Measurements from ENCODE around the gene LPP. TPM values are rescaled to one million over a fixed set of nuclear protein-coding genes. Genes with fewer than 3 reads are reported as not detected.

Gene LPP
- total RNA-seq, 4 donors from 2014 or later, result 45.9 to 81.1 (median 63.0) TPM

DNA sequence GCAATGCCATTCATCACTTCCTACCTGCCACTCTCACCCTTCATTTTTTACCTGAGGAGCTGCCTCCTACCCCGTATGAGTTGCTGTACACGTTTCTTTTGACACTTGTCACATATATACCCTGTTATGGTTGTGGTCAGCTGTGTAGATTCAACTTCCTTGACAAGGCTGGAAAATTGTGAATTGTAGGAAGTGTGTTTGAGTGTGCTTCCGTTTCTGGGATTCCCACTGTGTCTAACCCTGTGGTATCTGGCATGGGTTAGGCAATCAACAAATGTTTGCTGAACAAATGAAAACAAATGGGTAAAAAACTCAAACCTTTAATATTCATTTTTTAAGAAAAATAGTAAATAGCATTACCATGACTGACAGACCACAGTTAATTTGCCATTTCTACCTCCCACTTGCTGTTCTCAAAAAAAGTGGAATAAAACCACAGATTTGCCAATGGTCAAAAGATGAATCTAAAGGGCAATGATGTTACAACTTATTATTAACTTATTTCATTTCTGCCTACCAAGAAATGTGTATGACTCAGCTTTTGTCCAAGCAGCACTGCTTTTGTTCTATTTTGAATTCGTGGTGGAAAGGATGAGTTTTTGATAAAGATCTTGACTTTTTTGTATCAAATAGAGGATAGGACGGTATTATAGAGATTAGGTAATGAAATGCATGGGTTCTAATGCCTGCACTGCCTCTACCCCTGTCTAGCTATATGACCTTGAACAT, 404.6 kb downstream of the LPP start:
- TF ChIP-seq, protein P1, sequence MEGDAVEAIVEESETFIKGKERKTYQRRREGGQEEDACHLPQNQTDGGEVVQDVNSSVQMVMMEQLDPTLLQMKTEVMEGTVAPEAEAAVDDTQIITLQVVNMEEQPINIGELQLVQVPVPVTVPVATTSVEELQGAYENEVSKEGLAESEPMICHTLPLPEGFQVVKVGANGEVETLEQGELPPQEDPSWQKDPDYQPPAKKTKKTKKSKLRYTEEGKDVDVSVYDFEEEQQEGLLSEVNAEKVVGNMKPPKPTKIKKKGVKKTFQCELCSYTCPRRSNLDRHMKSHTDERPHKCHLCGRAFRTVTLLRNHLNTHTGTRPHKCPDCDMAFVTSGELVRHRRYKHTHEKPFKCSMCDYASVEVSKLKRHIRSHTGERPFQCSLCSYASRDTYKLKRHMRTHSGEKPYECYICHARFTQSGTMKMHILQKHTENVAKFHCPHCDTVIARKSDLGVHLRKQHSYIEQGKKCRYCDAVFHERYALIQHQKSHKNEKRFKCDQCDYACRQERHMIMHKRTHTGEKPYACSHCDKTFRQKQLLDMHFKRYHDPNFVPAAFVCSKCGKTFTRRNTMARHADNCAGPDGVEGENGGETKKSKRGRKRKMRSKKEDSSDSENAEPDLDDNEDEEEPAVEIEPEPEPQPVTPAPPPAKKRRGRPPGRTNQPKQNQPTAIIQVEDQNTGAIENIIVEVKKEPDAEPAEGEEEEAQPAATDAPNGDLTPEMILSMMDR (IDR thresholded peaks at IDR 0.05), result no peak
- no peak for TF ChIP-seq POLR2A (IDR thresholded peaks at IDR 0.05)
- 72 to 74% methylated on average over 5 of the region's 5 CpGs for WGBS, 2 donors
- H3K4me3 ChIP-seq (ENCODE audit: low read depth, poor library complexity, severe bottlenecking), result no peak overlapping the region
- no peak for DNase-seq (ENCODE audit: low spot score in 2 of 2)
- intact Hi-C loops (cut with DNase I; ENCODE audit: low total_unique reads), result no loop called here

DNA sequence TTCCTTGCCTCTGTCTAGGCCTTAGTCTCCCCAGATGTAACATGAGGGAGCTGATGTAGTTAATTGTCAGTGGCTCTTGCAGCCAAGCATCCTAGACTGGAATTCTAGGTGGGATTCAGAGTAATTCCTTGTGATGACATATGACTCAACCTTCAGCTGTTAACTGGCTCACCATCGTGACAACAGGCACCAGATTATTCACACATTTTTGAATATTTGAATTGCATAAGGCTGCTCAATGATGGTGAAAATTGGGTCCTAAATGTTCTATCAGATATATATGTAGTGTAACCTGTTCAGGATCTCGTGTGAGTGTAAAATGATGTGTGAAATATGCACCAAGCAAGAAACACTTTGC, 405.1 kb downstream of the LPP start:
- TF ChIP-seq, protein P1 (IDR thresholded peaks at IDR 0.05), result no peak
- TF ChIP-seq POLR2A (IDR thresholded peaks at IDR 0.05), result no peak
- H3K4me3 ChIP-seq (ENCODE audit: low read depth, poor library complexity, severe bottlenecking), result no peak overlapping the region
- intact Hi-C loops (cut with DNase I; ENCODE audit: low total_unique reads), result no loop called here
- WGBS, 2 donors, result 74 to 79% methylated on average over 2 of the region's 2 CpGs
- DNase-seq (ENCODE audit: low spot score in 2 of 2), result no peak

DNA sequence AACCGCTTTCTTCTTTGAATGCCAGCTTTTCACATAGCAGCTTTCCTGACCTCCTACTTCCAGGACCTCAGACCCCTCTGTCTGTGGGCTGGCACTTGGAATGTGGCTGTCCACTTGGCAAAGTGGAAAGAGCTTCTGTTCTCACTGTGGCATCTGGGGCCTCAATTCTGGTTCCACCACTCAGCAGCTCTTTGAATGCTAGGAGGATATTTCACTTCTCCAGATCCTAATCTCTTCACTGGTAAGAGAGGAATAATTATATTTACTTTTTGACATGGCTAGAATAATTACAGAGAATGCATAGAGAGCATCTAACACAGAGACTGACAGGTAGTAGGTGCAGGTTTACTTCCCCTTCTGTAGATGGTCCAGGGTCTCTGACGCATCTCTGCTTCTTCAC, 405.9 kb downstream of the LPP start:
- DNase-seq (ENCODE audit: low spot score in 2 of 2), result no peak
- TF ChIP-seq POLR2A (IDR thresholded peaks at IDR 0.05), result no peak
- TF ChIP-seq, protein P1 (IDR thresholded peaks at IDR 0.05), result no peak
- 97 to 99% methylated on average over 2 of the region's 2 CpGs for WGBS, 2 donors
- intact Hi-C loops (cut with DNase I; ENCODE audit: low total_unique reads), result no loop called here
- H3K4me3 ChIP-seq (ENCODE audit: low read depth, poor library complexity, severe bottlenecking), result no peak overlapping the region

DNA sequence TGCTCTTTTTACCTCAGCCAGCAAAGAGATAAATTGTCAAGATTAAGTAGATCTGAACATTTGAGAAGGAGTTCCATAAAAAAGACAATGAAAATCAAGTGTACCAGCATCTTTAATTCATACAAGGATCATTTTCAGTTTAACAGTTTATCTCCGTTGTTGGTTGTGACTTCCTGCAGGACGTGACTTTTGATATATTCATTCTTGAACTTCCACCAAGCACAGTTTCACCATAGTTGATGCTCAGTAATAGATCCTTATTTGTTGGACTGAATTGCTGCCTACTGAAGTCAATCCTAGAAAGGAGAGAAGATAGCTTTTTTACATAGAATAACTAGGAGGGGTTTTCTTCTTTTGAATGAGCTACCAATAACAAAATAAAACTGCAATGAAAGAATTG, 408.2 kb downstream of the LPP start:
- whole genome bisulfite sequencing, 2 donors, result 68 to 73% methylated on average over 2 of the region's 2 CpGs
- TF ChIP-seq POLR2A (IDR thresholded peaks at IDR 0.05), result no peak
- TF ChIP-seq, protein P1 (IDR thresholded peaks at IDR 0.05), result no peak
- no peak overlapping the region for H3K4me3 ChIP-seq (ENCODE audit: low read depth, poor library complexity, severe bottlenecking)
- no peak for DNase-seq (ENCODE audit: low spot score in 2 of 2)
- intact Hi-C loops (cut with DNase I; ENCODE audit: low total_unique reads), result no loop called here

DNA sequence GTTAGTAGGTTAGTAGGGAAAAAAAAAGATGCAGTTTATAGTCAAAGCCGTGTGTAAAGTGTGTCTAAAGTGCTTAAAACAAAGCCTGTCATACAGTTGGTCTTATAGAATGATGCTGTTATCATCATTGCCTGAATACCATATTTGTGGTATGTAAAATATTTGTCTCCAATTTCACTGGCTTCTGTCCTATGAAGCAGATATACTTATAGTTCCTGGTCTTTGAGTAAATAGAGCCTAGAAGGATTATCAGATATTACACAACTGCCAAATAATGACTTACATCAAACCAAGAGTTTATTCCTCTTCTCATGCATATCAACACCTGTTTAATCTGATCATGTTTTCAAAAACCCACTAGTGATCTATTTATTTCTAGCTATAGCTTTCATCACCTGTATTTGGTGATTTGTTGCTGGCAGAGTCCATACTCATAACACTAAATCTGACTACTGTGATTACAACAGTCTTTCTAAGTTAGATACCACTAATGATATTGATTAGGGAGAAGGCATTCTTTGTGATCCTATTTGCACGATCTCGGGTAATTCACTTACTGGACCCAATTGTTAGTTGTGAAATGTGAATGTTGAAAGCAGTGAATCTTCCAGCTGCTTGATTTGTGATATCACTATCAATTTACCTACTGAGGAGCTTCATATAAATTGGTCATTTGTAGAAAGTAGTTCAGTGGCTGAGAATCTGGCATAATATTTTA, 413.7 kb downstream of the LPP start:
- H3K4me3 ChIP-seq (ENCODE audit: low read depth, poor library complexity, severe bottlenecking), result no peak overlapping the region
- 94% methylated on average over 3 of the region's 3 CpGs for WGBS, 2 donors
- TF ChIP-seq, protein P1 (IDR thresholded peaks at IDR 0.05), result no peak
- no peak for TF ChIP-seq POLR2A (IDR thresholded peaks at IDR 0.05)
- intact Hi-C loops (cut with DNase I; ENCODE audit: low total_unique reads), result no loop called here
- no peak for DNase-seq (ENCODE audit: low spot score in 2 of 2)
